GM21423 (cell line): ENCODE measurements around the gene TXNIP.
A peak's percentile ranks its signal among the peaks of the same experiment; 100 is the strongest.

Experiments used
- ATAC-seq: cut with Tn5 transposase; IDR thresholded peaks from one replicate; pipeline ENCODE4 v1.9.1; 2021; ENCODE audit warnings: mild to moderate bottlenecking, moderate library complexity; ENCODE audit not compliant: unreplicated experiment

Gene TXNIP

GRCh38 chr1:145964328-145965118 lies 31.9 kb downstream of the TXNIP start, which contains the start of the genes ANKRD34A and POLR3GL:
TSS of gene ANKRD34A (minus strand) at chr1:145964575. CDS start at chr1:145961759, 2,816 bp downstream.
TSS of gene POLR3GL (plus strand) at chr1:145964690. CDS start at chr1:145974866, 10,176 bp downstream.
- peak; percentile 86 for ATAC-seq

GRCh38 chr1:145963265-145964019 lies 32.9 kb downstream of the TXNIP start:
- ATAC-seq = no peak

GRCh38 chr1:145962157-145963102 lies 33.9 kb downstream of the TXNIP start:
- no peak for ATAC-seq

GRCh38 chr1:145961425-145962156 lies 34.8 kb downstream of the TXNIP start:
- no peak for ATAC-seq

GRCh38 chr1:145961109-145961424 lies 35.3 kb downstream of the TXNIP start:
- no peak for ATAC-seq

- no peak for ATAC-seq
These were observed 35.8 kb downstream of the TXNIP start for GRCh38 chr1:145960468-145961108.

GRCh38 chr1:145959957-145960467 lies 36.4 kb downstream of the TXNIP start:
- no peak for ATAC-seq

GRCh38 chr1:145959333-145959732 lies 37.0 kb downstream of the TXNIP start:
- ATAC-seq = no peak

GRCh38 chr1:145958734-145959133 lies 37.6 kb downstream of the TXNIP start:
- ATAC-seq = no peak

GRCh38 chr1:145957443-145958319 lies 38.7 kb downstream of the TXNIP start, which contains the start of gene LIX1L:
TSS of gene LIX1L (minus strand) at chr1:145958017. CDS start at chr1:145957927, 90 bp downstream.
- ATAC-seq = peak; percentile 90

GRCh38 chr1:145956781-145957442 lies 39.5 kb downstream of the TXNIP start:
- no peak for ATAC-seq

- ATAC-seq = no peak
These were observed 40.0 kb downstream of the TXNIP start for GRCh38 chr1:145956361-145956760.

GRCh38 chr1:145955436-145955835 lies 40.9 kb downstream of the TXNIP start:
- ATAC-seq = no peak

GRCh38 chr1:145953861-145954260 lies 42.5 kb downstream of the TXNIP start:
- no peak for ATAC-seq

- no peak for ATAC-seq
These were observed 43.5 kb downstream of the TXNIP start for GRCh38 chr1:145952903-145953302.

GRCh38 chr1:145951526-145951925 lies 44.9 kb downstream of the TXNIP start:
- no peak for ATAC-seq

GRCh38 chr1:145949219-145949618 lies 47.2 kb downstream of the TXNIP start:
- no peak for ATAC-seq

- ATAC-seq = no peak
These were observed 48.8 kb downstream of the TXNIP start for GRCh38 chr1:145947551-145947950.
